Mammary microvascular endothelial cell (primary cell): ENCODE measurements around the gene TAOK3. TPM values are rescaled to one million over a fixed set of nuclear protein-coding genes. Genes with fewer than 3 reads are reported as not detected.

Source experiments
- total RNA-seq: library from RNA; depleted of rRNA; stranded (reverse); fragments of >200 nt; gene quantifications from 2 replicates; pipeline ENCODE4 v1.2.3, GENCODE V29; 2015

TAOK3 gene
- 15.7 and 16.6 TPM in 2 replicates for total RNA-seq

GRCh38 chr12:118372541-118373495 is at the start of gene TAOK3:
TAOK3 (minus strand) TSS chr12:118372907; CDS start chr12:118255567, 117,340 bp downstream.

GRCh38 chr12:118376089-118377020 is 3.6 kb upstream of the TAOK3 start, which contains the start of gene SUDS3:
SUDS3 (plus strand) TSS chr12:118376555; CDS start chr12:118376692, 137 bp downstream.

GRCh38 chr12:118135788-118136558 is 236.7 kb downstream of the TAOK3 start, which contains the start of gene PEBP1:
PEBP1 (plus strand) TSS chr12:118136124; CDS start chr12:118136210, 86 bp downstream.

GRCh38 chr12:118103601-118104382 is 268.9 kb downstream of the TAOK3 start, which contains the start of gene VSIG10:
VSIG10 (minus strand) TSS chr12:118104011; CDS start chr12:118103671, 340 bp downstream.

Other genes starting within 250 kb of the TAOK3 start
- gene PEBP1, start 236.8 kb downstream of the TAOK3 start, total RNA-seq = 269 and 274 TPM in 2 replicates
- 18.3 and 26.1 TPM in 2 replicates for gene SUDS3, start 3.6 kb upstream of the TAOK3 start, total RNA-seq